Measurements from ENCODE around the gene AGPAT2.
A peak's percentile ranks its signal among the peaks of the same experiment; 100 is the strongest.
"Not testable (repeated sequence)": the region's sequence is repeated elsewhere in the genome, so short reads cannot be mapped to it uniquely, and the experiment has no call there.

AGPAT2 gene

DNA sequence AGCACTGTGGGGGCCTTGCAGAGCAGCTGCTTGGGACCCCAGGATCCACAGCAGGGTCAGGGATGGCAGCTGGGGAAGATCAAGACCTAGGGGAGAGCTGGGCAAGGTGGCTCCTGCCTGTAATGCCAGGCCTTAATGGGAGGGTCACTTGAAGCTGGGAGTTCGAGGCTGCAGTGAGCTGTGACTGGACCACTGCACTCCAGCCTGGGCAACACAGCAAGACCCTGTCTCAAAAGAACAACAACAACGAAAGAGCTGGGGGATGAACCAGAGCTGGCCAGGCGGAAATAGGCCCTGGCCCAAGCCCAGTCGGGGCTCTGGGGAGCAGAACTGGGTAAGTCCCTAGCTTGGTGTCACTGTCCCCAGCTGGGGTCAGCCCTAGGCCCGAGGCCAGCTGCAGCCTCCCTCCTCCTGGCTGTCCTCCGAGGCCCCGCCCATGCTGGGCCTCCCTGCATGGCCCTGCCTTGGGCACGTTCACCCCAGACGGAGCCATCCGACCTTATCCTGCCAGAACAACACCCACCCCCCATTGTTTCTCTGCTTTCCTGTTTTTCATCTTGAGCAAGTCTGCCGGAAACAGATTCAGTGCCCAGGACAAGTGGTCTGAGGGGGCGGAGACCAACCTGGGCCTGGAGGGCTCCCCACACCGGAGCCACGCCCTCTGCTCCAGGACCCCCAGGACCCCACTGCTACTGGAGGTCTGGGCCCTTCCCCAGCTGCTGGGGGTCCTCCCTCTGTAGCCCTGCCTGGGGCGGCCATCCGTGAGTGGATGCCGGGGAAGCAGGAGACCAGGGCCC, 27.0 kb upstream of the AGPAT2 start:
- in situ Hi-C loops (cut with MboI; ENCODE audit: low pct_unique_long_range_greater_than_20kb, low sequenced_read_pairs, unreplicated experiment) = no loop called here
- no peak for DNase-seq (ENCODE audit: low spot score)
- TF ChIP-seq, protein P1, sequence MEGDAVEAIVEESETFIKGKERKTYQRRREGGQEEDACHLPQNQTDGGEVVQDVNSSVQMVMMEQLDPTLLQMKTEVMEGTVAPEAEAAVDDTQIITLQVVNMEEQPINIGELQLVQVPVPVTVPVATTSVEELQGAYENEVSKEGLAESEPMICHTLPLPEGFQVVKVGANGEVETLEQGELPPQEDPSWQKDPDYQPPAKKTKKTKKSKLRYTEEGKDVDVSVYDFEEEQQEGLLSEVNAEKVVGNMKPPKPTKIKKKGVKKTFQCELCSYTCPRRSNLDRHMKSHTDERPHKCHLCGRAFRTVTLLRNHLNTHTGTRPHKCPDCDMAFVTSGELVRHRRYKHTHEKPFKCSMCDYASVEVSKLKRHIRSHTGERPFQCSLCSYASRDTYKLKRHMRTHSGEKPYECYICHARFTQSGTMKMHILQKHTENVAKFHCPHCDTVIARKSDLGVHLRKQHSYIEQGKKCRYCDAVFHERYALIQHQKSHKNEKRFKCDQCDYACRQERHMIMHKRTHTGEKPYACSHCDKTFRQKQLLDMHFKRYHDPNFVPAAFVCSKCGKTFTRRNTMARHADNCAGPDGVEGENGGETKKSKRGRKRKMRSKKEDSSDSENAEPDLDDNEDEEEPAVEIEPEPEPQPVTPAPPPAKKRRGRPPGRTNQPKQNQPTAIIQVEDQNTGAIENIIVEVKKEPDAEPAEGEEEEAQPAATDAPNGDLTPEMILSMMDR (IDR thresholded peaks at IDR 0.05; ENCODE audit: extremely low read depth, insufficient read depth, missing control alignments) = no peak

DNA sequence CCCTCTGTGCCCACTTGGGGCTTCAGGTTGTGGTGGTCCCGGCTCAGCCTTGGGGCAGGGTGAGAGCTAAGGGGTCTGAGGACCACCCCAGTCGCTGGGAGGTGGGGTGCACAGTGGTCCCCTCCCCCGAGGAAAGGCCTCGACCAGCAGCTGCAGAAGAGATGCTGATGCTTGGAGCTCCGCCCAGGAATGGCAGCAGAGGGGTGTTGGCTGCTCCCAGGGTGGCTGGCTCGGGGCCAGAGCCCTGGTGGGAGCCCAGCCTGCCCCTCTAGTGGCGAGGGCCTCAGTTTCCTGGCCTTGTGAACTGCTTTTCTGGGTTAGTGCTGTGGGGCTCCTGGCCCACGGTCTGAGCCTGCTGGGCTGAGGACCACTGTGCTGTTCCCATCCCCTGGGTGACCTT, 26.3 kb upstream of the AGPAT2 start:
- DNase-seq (ENCODE audit: low spot score) = no peak
- TF ChIP-seq, protein P1 (IDR thresholded peaks at IDR 0.05; ENCODE audit: extremely low read depth, insufficient read depth, missing control alignments) = no peak
- in situ Hi-C loops (cut with MboI; ENCODE audit: low pct_unique_long_range_greater_than_20kb, low sequenced_read_pairs, unreplicated experiment) = no loop called here

DNA sequence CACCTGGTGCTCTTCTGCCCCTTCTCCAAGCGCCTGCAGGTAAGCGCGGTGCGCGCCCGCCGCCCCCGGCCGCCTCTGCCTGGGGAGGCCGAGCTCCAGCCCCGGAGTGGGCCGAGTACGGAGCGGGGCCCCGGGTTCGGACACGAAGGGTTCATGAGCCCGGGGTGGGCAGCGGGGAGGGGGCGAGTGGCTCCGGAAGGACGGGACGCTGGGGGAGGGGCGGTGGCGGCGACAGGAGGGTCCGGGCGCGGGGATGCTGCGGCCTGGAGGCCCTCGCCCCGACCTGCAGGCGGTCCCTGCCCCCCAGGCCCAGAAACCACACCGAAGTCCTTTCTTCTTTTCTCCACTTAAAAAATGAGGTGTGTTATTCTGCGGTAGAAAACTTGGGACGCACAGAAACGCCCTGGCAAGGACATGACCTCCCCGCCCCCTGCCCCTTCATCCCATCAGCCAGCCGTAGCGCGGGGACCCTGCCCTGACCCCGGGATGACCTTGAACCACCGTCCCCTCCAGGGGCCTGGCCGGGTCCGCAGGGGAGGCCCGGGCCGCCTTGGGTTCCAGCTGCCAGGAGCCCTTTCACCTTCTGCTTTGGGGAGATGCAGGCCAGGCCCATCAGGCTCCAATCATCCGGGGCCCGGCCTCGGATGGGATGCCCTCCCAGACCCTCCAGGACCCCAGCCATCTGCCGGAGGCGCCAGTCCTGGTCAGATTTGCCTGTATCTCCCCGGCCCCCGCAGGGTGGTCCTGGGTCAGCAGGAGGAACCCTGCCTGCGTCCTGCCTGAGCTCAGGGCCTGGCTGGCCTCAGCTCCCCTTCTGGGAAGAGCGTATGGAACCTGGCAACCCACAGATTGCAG, 25.7 kb upstream of the AGPAT2 start:
- DNase-seq (ENCODE audit: low spot score) = no peak
- in situ Hi-C loops (cut with MboI; ENCODE audit: low pct_unique_long_range_greater_than_20kb, low sequenced_read_pairs, unreplicated experiment) = no loop called here

DNA sequence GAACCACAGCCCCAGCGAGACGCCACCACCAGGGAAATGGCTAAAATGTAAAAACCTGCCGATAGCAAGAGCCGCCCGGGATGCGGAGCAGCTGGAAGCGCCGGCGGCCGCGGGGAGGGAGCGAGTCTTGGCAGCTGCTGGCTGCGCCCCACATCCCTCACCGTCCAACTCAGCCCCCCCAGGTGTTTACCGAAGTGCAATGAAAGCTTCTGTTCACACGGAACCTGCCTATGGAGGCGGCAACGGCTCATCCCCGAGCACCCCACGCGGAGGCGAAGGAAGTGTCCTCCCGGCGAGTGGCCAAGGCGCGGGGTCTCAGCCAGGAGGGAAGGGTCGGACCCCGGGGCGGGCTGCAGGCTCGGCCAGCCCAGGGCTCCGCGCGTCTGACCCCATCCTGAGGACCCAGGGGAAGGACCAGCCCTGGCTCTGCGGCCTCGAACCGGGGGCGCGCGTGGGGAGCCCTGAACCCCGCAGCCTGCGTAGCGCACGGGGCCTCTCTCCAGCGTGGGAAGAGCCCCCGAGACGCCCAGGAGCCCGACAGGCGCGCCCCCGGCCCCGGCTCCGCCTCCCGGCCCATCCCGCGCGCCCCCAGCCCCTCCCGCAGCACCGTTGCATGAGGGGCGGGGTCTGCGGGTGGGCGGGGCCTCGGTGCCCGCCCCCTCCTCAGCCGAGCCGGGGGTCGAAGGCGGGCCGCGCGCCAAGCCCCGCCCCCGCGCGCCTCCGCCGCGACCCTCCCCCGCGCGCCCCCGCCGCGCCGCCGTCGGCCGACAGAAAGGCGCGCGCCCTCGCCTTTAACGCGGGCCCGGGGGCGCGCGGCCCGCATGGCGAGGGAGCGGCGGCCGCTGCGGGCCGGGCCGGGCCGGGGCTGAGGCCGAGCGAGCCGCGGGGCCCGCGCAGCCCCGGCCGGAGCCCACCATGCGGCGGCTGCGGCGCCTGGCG, 24.8 kb upstream of the AGPAT2 start, which contains the start of gene DIPK1B:
TSS of gene DIPK1B (plus strand) at position 822 of the 939 bp plus-strand sequence. CDS start at position 916, 94 bp downstream.
- TF ChIP-seq, protein P1 (IDR thresholded peaks at IDR 0.05; ENCODE audit: extremely low read depth, insufficient read depth, missing control alignments) = no peak
- in situ Hi-C loops (cut with MboI; ENCODE audit: low pct_unique_long_range_greater_than_20kb, low sequenced_read_pairs, unreplicated experiment) = no loop called here
- DNase-seq (ENCODE audit: low spot score) = peak; percentile 80

More for the DNA sequence above, 25.7 kb upstream of the AGPAT2 start:
- TF ChIP-seq, protein P1 (IDR thresholded peaks at IDR 0.05; ENCODE audit: extremely low read depth, insufficient read depth, missing control alignments) = no peak

DNA sequence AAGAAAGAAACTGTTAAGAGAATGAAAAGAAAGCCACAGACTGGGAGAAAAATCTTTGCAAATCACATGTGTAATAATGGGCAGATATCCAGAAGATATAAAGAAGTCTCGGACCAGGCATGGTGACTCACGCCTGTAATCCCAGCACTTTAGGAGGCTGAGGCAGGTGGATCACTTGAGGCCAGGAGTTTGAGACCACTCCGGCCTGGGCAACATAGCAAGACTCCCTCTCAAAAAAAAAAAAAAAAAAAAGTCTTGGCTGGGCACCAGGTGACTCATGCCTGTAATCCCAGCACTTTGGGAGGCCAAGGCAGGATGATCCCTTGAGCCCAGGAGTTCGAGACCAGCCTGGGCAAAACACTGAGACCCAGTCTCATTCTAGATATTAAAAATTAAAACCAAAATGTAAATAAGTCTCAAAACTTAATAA, 24.0 kb upstream of the AGPAT2 start:
- DNase-seq (ENCODE audit: low spot score) = not testable (repeated sequence)

DNA sequence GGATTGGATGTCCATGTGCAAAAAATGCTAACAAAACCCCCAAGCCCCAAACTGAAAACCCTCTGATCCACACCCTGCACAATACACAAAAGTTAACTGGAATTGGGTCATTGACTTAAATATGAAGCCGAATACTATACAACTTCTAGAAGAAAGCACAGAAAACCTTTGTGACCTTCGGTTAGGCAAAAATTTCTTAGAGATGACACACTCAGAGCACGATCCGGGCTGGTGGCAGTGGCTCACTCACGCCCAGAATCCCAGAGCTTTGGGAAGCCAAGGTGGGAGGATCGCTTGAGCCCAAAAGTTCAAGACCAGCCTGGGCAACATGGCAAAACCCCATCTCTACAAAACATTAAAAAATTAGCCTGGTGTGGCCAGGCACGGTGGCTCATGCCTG, 23.3 kb upstream of the AGPAT2 start:
- DNase-seq (ENCODE audit: low spot score) = no peak
- TF ChIP-seq, protein P1 (IDR thresholded peaks at IDR 0.05; ENCODE audit: extremely low read depth, insufficient read depth, missing control alignments) = no peak
- in situ Hi-C loops (cut with MboI; ENCODE audit: low pct_unique_long_range_greater_than_20kb, low sequenced_read_pairs, unreplicated experiment) = no loop called here

More for the DNA sequence above, 24.0 kb upstream of the AGPAT2 start:
- in situ Hi-C loops (cut with MboI; ENCODE audit: low pct_unique_long_range_greater_than_20kb, low sequenced_read_pairs, unreplicated experiment) = not testable (repeated sequence)

Data from GM13977 (cell line).